HG02852 (cell line): ENCODE results near the gene BUD31.
A peak's percentile ranks its signal among the peaks of the same experiment; 100 is the strongest.
"Not testable (repeated sequence)": the region's sequence is repeated elsewhere in the genome, so short reads cannot be mapped to it uniquely, and the experiment has no call there.

ENCODE experiments used
- ATAC-seq: cut with Tn5 transposase; IDR thresholded peaks from one replicate; pipeline ENCODE4 v1.9.1; 2021; ENCODE audit warnings: mild to moderate bottlenecking, moderate library complexity; ENCODE audit not compliant: unreplicated experiment

Gene BUD31

DNA sequence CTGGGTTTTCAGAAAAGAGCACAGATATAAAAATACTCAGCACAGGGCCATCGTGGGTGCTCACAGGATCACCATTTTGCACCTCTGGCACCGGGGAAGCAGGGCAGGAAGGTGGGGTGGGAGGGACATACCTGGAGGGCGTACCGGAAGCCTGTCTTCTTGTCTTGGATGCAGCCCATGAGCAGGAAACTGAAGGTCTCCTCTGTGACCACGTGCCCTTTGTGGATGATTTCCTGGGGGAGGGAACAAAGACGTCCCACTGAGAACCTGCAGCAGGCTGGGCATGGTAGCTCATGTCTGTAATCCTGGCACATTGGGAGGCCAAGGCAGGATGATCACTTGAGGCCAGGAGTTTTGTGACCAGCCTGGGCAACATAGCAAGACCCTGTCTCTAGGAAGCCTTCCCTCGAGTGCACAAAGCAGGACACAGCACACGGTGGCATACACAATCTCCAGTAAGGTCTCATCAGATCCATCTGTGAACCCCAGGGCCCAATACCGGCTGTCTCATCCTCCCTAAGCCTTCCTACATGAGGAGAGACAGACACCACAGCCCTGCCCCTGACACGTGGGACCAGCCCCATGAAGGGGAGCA, 20.3 kb downstream of the BUD31 start:
- no peak for ATAC-seq

DNA sequence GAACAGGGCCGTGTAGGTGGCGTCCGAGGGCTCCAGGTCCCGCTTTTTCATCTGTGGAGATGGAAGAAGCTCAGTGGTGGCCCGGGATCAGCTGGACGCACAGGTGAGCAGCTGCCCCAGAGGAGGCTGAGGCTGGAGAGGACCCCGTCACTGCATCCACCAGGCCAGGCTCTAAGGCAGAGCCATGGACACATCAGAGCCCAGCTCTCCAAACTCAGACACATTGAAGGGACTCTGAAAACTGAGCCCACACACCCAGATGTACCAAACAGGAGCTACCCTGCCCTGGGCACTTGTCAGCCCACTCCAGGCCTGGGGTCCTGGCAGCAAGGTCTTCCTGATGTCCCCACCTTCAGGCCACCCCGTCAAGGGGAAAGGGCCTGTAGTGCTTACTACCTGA, 21.0 kb downstream of the BUD31 start:
- ATAC-seq = no peak

GRCh38 chr7:99431756-99432540, 23.2 kb downstream of the BUD31 start:
- ATAC-seq = not testable (repeated sequence)

DNA sequence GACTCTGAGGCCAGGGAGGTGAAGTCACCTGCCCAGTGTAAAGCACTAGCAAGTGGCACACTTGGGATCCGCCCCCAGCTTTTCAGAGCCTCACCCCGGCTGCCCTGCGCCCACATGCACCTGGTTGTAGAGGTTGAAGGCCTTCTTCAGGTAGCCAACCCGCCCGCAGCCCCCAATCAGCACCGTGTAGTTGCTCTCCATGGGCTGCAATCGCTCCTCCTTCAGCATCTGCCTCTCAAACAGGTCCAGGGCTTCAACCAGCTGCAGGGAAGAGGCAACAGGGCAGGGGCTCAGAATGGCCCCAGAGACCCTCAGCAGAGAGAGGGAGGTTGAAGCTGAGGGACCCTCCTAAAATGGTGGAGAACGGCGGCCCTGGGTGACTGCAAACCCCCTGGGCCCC, 24.4 kb downstream of the BUD31 start:
- ATAC-seq = no peak

GRCh38 chr7:99437946-99438572, 29.3 kb downstream of the BUD31 start:
- ATAC-seq = peak; percentile 17

- ATAC-seq = peak; percentile 91
These were observed 30.1 kb downstream of the BUD31 start, which contains the start of the genes CPSF4 and PTCD1 for GRCh38 chr7:99438573-99439480. Gene CPSF4 (plus strand): TSS chr7:99438943. CDS start chr7:99439083, 140 bp downstream. Gene PTCD1 (minus strand): TSS chr7:99438798. CDS start chr7:99435242, 3,556 bp downstream.

DNA sequence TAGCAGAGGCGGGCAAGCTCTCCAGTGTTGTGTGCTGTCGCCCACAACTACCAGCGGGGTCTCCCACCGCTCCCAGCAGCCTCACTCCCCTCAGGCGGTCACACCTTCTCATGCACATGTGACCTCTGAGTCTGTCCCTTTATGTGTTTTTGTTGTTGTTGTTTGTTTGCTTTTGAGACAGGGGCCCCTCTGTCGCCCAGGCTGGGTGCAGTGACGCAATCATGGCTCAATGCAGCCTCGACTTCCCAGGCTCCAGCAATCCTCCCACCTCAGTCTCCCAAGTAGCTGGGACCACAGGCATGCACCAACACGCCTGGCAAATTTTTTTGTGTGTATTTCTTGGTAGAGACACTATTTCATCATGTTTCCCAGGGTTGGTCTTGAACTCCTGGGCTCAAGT, 31.4 kb downstream of the BUD31 start:
- no peak for ATAC-seq

DNA sequence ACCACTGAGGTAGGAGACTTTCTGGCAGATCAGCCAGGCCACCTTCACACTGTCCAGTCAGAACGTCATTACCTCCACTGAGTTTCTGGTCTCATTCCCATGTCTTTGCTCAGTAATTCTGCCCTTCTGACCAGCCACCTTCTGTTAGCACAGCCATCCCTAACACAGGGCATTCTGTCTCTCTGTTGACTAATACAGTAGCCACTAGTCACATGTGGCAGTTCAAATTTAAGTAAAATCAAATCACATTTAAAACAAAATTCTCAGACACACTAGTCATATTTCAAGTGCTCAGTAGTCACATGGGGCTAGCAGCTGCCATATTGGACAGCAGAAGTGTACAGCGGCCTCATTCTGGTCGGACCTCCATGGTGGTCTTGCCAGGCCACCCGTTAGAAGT, 37.3 kb downstream of the BUD31 start:
- no peak for ATAC-seq

DNA sequence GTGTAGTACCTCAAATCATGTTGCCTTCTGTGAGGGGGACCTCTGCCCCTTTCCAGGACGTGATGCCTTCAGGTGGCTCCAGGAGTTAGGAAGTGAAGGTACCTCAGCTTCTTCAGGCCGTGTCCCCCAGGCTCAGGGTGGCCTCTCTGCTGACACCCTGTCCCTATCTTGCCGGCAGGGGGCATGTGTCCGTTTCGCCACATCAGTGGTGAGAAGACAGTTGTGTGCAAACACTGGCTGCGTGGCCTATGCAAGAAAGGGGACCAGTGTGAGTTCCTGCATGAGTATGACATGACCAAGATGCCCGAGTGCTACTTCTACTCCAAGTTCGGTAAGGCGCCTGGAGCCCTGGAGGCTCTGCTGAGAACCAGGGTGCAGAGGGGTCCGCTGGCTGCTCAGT, 39.2 kb downstream of the BUD31 start:
- ATAC-seq = no peak

- ATAC-seq = no peak
These were observed 40.1 kb downstream of the BUD31 start for GRCh38 chr7:99448855-99449254.

DNA sequence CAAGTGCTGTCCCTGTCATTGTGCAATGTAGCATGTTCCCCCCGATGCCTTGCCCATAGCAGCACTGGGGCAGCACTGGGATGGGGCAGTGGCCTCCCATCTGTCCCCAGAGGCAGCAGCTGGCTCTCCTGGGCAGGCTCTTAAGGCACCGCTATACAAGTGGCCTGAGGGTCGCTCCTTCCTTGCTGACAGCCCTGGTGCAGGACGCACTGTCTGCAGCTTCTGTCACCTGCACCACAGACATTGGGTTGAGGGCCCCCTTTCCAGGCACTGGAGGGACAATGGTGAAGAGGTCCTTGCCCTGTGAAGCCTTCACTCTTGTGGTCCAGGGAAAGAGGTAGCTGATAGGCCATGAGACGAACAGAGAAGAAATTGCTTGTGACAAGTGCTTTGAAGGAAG, 40.6 kb downstream of the BUD31 start:
- no peak for ATAC-seq

- no peak for ATAC-seq
These were observed 43.2 kb downstream of the BUD31 start for GRCh38 chr7:99451936-99452335.

DNA sequence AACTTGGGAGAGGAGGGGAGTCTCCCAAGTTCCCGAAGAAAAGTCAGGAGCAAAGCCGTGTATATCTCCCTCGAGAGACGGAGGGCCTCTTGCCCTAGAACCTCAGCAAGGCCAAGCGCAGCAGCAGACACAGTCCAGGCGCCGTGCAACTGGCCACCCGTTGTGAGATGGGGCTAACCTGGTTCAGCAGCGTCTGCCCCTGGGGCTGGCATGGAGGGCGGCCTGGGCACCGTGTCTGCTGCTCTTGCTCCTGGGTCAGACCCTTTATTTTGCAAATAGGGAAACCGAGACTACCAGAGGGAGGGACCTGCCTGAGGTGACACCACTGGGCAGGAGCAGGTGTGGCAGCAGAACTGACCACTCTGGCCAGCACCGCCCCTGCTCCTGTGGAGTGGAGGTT, 43.8 kb downstream of the BUD31 start:
- ATAC-seq = no peak

DNA sequence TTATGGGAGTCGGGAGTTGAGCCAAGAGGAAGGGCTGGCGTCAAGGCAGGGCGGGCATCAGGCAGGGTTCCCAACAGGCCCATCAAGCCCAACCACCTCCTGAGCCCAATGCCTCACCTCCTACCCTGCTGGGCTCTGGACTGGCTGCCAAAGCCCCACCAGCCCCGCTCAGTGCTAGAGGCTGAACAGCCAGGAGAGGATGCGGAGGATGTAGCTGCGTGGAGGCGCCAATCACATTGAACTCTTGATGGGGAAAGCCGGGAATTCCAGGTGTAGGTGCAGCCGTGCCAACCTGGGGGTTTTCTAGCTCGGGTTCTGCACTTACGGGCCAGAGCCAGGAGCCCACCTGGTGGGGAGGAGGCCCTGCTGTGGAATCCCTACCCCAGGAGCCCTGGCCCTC, 44.3 kb downstream of the BUD31 start:
- ATAC-seq = no peak

- ATAC-seq = no peak
These were observed 47.1 kb downstream of the BUD31 start for GRCh38 chr7:99455874-99456273.

DNA sequence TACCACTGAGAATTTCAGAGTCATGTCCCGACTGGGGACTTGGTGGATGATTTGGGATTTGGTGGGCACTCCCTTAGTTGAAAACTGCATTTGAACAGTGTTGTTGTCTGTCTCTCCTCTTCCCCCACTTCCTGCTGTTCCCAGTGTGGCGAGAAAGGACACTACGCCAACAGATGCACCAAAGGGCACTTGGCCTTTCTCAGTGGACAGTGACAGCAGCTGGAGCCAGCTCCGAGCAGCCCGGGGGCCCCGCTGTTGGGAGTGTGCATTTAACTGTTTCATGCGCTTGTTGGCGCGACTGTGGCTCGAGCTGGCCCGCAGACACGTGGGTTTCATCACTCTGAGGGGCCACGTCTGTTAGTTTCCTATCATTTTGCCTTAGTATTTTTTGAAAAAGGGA, 47.5 kb downstream of the BUD31 start:
- no peak for ATAC-seq

- ATAC-seq = no peak
These were observed 48.4 kb downstream of the BUD31 start for GRCh38 chr7:99457050-99457649.

DNA sequence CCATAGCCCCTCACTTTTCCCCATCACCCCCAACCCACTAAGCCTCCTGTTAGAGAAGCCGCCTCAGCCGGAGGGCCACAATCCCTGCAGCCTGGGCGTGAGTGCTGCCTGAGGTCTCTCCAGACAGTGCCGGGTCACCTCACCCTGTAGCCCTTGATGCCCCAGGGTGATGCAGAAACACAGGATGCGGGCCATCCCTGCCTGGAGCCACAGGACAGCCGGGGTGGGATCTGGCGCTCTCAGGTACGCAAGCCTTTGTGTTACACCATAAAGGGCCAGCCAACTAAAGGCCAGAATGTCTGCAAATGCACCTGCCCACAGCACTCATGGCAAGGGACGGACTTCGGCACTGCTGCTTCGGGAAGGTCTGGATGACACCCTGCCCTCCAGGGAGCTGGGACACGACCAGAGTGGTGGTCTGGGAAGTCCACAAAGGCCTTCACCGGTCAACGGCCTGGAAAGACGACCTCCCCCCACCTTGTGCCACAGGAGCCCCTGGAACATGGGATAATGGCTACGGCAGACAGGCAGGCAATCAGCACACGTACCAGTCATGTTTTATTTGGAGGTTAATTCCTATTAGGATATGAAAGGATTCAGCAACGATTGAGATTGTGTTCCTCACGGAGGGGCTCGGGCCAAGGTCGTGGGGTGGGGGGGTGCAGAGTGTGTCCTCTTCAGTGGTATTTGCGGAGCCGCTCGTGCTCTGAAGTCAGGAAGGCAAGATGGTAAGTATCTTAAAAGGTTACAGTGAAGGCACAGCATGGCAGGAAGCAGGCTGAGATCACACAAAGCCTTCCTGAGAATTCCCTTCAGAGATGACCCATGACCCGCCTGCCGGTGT, 49.1 kb downstream of the BUD31 start:
- ATAC-seq = no peak

DNA sequence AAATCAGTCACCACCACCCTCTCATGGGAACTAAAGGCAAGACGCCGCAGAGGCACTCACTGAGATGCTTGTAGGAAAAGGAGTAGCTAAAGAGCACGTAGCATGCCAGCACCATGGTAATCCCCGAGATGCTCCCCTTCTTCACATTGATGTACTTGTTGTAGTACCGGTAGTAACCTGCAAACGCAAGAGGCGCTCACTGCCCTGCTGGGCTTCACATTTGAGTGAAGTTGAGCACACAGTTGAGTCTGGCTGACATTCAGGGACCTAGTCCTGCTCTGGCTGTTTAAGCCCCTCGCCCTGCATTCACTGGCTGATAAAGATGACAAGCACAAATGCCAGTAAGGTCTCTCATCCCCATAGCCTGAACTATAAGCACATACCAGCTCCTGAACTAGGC, 50.3 kb downstream of the BUD31 start:
- ATAC-seq = no peak

- no peak for ATAC-seq
These were observed 51.9 kb downstream of the BUD31 start for GRCh38 chr7:99460651-99461050.
